Stromal cell of bone marrow (primary cell): ENCODE data around the gene DCAF6.
"Not testable (repeated sequence)": the region's sequence is repeated elsewhere in the genome, so short reads cannot be mapped to it uniquely, and the experiment has no call there.

Experiments used
- DNase-seq: peaks from one replicate; pipeline ENCODE4 v3.0.0-alpha.2; 2012; ENCODE audit warnings: low read depth

DCAF6 gene, protein sequence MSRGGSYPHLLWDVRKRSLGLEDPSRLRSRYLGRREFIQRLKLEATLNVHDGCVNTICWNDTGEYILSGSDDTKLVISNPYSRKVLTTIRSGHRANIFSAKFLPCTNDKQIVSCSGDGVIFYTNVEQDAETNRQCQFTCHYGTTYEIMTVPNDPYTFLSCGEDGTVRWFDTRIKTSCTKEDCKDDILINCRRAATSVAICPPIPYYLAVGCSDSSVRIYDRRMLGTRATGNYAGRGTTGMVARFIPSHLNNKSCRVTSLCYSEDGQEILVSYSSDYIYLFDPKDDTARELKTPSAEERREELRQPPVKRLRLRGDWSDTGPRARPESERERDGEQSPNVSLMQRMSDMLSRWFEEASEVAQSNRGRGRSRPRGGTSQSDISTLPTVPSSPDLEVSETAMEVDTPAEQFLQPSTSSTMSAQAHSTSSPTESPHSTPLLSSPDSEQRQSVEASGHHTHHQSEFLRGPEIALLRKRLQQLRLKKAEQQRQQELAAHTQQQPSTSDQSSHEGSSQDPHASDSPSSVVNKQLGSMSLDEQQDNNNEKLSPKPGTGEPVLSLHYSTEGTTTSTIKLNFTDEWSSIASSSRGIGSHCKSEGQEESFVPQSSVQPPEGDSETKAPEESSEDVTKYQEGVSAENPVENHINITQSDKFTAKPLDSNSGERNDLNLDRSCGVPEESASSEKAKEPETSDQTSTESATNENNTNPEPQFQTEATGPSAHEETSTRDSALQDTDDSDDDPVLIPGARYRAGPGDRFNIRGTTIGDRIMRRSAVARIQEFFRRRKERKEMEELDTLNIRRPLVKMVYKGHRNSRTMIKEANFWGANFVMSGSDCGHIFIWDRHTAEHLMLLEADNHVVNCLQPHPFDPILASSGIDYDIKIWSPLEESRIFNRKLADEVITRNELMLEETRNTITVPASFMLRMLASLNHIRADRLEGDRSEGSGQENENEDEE

DNA sequence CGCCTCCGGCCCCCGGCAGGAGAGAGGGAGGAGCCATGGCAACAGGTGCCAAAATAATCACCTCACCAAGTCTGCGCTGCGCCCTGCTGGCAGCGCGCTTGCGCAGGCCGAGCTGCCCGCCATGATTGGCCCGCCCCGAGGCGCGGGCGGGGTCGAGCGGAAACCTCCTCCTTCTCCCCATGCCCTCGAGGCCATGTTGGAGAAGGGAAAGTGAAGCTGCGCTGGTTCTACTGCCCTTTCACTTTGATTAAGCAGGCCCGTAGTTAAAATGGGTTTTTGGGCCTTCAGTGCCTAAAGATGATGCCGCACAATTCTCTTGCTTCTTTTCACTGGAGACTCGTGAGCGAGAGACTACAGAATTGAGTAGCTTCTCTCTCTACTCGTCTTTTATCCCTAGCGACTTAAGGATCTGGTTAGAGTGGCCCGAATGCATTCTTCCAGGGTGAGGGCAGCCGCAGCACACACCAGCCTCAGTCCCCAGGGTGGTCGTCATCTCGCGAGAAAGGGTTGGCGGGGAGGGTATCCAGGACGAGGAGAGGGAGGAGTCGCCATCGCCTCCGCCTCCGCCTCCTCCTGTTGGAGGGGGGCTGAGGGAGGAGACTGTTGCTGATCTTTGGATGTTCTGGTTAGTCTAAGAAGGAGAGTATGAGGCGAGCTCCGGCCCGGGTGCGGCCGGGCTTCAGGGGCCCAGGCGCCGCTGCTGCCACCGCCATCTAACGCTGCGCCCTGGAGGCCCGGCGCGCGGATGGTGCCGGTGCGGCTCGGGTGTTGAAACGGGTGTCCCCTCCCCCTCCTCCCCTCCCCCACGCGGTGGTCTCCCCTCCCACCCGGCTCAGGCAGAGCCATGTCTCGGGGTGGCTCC, at the start of gene DCAF6:
Gene DCAF6 (plus strand): TSS at position 616 of the 862 bp plus-strand sequence. CDS start 229 bp downstream, at position 845.
- DNase-seq: peak; percentile 97

DNA sequence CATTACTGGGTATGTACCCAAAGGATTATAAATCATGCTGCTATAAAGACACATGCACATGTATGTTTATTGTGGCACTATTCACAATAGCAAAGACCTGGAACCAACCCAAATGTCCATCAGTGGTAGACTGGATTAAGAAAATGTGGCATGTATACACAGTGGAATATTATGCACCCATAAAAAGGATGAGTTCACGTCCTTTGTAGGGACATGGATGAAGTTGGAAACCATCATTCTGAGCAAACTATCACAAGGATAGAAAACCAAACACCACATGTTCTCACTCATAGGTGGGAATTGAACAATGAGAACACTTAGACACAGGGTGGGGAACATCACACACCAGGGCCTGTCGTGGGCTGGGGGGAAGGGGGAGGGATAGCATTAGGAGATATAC, 49.3 kb upstream of the DCAF6 start:
- DNase-seq: not testable (repeated sequence)

DNA sequence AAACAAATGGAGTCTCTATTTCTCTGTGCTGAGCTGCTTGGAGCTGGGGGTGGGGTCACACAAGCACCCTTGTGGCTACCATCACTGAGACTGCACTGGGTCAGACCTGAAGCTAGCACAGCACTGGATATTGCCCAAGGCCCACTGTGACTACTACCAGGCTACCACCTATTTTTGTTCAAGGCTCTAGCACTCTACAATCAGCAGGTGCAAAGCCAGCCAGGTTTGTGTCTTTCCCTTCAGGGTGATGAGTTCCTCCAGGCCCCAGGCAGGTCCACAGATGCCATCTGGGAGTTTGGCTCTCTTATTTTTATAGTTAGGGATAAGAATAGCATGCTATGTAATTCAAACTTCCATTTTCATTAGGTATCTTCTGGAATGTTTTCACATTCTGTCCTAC, 46.1 kb upstream of the DCAF6 start:
- no peak for DNase-seq

DNA sequence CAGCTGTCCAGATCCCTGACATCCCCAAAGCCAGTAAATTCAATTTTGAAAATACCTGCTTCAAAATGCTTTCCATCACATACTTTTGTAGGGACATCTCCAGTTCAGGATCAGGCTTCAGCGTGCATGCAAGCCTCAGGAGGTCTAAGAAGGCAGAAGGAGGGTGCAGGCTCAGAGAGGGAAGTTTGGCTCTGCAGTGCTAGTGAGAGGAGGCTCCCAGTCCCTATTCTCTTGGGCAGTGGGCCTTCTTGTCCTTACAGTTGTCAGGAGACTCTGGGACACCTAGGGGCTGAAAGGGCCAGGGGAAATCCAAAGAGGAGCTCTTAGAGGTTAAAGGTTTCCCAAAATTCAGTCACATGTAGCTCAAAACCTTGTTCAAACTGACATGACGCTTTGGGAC, 42.7 kb upstream of the DCAF6 start:
- DNase-seq: no peak

DNA sequence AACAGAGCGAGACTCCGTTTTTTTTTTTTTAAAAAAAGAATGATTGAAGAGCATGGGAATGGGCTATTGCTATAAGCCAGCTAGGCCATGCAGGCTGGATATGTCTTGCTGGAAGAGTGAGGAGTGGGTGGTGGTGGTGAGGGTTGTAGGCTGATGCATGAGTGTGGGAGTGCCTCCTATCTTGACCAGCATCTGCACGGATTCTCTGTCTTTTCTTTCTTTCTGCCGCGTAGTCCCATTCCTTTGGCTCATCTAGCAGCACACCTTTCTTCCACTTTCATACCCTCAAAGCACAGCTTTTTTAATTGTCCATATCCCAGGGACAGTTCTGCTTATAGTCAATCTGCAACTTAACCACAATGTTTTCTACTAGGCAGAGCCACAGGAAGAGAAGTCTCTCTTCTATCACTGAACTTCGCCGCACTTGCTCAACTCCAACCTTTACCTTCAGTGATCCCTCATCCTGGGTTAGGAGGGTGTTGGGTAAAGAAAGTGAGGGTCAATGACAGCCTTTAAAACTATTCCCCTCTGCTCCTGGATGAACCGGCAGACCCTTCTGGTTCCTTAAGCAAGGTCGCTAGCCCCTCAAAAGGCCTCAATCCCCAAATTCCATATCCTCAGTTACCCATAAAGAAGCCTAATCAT, 37.8 kb upstream of the DCAF6 start:
- DNase-seq: no peak

DNA sequence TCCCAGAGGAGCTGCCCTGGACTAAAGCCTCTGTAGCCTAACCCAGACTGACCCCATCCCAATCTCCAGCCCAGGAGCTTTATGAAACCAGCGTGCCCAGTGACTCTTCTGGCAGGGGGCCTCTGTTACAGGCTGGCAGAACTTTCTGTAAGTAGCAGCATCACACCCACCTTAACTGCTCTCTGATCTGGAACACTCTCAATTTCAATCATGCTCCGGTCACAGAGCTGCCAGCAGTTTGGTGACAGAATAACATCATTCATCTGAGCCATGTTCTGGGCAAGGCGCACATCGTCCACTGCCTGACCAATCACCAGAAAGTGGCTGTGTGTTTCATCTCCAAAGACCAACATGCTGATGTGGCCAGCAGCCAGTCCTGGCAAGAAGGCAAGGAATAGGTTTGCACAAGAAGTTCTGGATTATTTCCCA, 37.2 kb upstream of the DCAF6 start:
- DNase-seq: peak; percentile 65

DNA sequence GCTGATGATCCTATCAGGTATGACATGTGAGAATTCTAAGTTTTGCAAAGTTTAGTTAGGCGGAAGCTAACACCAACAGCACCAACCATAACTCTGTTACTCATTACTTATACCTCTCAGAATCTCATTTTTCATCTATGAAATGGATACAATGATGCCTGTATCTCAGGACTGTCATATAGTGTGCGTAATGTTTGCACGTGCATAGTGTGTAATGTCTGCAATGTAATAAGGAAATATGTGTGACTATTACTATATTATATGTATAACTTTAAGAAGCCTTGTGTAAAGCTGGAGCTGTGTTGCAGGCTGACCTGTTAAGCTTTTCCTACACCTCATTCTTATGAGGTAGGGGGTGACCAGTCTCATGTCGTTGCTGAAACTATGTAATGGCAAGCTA, 35.6 kb upstream of the DCAF6 start:
- no peak for DNase-seq

DNA sequence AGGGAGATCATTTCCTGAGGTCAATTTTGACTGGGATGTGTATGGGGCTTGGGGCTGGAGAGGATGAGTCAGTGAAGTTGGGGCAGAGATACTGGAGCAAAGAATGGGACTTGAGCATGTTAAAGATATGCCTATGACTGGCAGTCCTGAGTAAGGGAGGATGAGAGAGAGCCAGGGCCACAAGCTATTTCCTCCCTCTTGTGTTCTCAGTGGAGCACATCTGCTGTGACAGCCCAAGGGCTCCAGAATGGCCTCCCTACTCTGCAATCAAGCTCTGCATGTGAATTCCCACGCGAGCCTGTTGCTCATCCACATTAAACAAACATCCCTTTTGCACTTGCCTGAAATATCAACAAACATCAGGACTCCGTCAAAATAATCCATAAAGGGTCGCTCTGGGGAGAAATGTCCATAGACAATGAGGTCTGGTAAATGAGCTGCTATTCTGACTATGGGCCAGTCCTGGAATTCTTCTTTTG, 31.8 kb upstream of the DCAF6 start:
- DNase-seq: peak; percentile 29

DNA sequence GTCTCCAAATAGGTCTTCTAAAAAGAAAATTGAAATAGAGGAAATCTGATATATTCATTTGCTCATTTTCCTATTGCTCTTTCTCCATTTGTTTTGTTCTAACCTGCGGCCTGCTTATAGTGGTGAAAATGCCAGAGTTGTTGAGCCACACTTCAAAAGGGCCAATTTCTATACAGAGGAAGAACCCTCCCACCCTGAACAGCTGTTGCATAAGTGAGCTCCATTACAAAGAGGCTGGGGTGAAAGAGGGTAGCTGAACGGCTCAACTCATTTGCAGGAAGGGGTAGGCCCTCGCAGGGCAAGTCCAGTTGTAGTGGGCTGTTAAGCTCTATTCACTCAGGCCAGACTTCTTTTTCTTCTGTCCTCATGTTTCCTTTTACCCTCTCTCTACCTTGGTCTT, 31.3 kb upstream of the DCAF6 start:
- DNase-seq: no peak

DNA sequence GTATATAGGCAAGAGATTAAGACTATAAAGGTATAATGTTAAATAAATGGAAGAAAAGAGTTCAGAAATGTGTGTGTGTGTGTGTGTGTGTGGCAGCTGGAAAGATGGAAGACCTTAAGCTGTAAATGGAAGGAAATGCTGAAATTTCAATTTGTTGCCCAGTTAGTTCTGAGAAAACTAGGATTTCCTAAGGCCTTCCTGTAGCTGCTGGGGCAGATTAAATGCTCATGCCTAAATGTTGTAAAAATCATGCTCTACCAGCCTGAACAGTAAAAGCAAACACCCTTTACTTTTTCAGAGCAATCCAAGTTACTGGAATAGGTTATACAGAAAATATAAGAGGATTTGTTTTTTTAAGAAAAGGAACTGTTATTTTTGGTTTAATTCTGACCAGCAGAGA, 30.8 kb upstream of the DCAF6 start:
- DNase-seq: no peak

DNA sequence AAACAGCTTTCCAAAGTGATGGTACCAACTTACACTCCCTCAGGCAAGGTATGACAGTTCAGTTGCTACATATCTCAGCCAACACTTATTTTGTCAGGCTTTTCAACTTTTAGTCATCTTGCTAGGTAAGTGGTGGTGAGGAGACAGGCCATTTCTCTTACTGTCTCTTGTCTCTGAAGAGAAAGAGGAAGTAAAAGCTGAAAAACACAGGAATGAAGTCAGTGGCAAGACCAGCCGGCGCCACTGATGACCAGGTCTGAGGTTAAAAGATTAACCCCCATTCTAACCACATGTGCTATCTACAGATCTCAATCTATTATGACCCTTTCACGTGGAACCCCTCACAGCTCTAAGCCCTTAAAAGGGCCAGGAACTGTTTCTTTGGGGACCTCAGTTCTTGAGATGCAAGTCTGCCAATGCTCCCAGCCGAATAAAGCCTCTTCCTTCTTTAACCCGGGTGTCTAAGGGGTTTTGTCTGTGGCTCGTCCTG, 26.7 kb upstream of the DCAF6 start:
- DNase-seq: no peak

DNA sequence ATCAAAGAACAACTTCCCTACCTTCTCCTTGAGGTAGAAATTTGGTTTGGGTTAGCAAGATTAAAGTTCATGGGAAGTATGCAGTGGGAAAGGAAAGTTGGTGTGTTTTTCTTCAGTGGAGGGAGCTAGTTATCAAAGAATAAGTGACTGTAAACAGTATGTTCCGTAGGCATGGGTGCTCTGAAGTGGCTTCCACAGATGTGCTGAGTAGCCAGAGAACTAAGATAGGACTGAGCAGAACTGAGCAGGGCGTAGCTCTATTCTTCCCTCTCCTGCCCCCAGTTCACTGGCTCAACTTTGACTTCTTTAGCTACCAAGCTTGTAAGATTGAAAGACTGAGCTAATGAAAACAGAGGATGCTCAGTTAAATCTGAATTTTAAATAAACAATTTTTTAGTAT, 26.0 kb upstream of the DCAF6 start:
- no peak for DNase-seq

DNA sequence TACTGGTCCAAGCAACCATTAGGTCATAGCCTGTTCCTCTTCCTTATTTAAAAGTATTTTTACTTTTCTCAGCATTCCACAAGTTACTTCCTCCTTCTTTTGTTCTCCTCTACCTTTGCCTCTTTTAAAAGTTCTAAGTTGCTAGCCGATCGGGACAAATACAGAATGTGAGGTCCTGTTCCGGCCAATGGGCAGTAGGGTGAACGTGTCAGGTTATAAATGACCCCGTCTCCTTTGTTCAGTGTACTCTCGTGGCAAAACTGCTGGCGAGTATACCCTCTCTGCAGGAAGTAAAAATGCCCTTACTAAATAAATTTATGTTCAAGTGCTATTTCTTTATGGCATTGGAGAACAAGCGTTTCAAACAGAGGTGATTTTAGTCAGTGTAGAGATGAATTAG, 25.1 kb upstream of the DCAF6 start:
- DNase-seq: no peak

DNA sequence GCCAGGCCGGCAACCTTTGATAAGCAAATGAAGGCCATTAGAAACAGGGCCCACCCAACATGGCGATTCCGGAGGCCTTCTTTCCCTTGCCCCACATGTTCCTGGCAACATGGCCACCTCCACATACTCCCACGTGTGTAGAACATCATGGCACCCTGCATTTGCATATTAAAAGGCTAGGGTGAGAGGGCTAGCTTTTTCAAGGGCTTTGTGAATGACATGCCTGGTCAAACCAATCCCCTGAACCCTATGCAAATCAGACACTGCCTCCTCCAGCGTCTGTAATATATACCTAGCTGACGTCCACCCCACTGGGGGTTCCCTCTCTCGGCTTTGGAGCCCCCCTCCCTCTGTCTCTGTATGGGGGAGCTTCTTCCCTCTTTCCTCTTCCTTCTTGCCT, 24.2 kb upstream of the DCAF6 start:
- DNase-seq: no peak

DNA sequence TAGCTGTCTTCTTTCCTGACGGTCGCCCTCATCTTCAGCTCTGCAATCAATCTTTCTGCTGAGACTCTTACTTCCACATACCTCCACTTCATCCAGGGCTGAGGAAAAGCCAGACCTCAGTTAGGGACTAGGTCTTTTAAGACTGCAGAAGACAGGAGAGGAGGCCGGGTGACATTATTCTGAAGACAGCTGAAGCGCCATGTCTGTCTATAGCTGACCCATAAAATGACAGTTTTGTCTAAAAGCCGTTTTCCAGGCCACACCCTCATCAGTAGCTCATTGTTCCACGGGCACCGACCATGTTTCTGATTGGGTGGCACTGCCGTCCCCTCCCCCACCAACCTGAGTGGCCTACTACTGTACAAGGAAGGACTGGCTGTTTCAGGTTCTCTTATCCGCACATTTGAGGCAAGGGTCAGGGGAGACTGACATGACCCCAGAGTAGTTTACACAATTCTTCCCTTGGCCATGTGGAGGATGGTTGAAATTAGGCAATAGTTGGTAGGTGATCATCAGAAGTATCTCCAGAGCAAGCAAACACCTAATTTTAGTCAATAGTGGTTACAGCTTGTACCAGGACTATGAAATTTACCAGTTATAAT, 22.5 kb upstream of the DCAF6 start, which contains the start of gene ADCY10:
Gene ADCY10 (minus strand): TSS at position 240 of the 602 bp plus-strand sequence. CDS start 8,994 bp downstream, outside the sequence.
- DNase-seq: no peak

DNA sequence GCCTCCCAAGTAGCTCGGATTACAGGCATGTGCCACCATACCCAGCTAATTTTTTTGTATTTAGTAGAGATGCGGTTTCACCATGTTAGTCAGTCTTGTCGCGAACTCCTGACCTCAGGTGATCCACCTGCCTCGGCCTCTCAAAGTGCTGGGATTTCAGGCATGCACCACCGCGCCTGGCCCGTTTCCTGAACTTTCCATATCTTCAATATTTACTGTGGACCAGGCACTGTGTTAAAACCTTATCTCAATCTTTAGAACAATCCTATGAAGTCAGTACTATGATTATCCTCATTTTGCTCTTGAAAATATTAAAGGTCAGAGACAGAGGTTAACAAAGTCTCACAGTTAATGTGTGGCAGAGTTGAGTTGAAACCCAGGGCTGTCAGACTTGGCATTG, 20.9 kb upstream of the DCAF6 start:
- DNase-seq: no peak

DNA sequence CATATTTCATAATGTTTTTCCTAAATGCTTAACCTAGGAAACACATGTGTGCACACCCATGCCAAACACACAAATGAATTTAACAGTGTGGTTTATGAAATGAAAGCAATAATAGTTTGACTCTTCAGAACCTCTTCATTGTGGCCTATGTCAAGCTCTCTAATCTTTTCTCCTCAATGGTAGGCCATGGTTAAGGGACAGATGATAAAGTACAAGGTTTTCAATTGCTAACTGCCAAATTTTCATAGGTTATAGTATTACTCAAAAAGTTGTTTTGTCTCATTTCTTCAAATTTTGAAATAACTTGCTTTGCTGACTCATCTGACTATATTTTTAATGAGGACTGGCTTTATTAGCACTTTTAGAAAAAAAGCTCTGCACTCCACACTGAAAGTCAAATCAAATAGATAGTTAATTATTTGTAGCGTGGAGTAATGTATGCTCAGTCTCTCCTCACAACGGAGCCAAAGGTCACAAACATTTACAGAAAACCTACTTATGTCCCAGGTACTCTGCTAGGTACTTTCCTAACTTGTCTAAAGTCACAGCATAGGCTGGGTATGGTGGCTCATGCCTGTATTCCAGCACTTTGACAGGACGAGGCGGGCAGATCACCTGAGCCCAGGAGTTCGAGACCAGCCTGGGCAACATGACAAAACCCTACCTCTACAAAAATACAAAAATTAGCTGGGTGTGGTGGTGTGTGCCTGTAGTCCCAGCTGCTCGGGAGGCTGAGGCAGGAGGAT, 19.5 kb upstream of the DCAF6 start:
- DNase-seq: no peak

DNA sequence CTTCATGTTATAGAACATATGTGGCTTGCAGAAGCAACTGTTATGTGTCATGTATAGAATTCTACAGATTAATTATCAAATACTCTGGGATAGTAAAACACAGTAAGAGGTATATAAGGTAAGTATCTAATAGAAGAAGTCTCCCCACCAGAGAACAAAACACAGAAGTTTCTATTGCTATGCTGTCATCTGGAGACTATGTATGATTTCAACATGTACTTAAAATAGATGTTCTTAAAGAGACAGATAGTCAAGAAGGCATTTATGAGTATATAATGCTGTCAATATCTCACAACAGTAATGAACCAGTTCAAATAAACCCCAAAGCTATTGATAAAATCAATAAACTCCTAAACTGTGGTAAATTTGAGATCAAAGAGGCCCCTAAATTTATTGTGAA, 14.5 kb upstream of the DCAF6 start:
- no peak for DNase-seq

DNA sequence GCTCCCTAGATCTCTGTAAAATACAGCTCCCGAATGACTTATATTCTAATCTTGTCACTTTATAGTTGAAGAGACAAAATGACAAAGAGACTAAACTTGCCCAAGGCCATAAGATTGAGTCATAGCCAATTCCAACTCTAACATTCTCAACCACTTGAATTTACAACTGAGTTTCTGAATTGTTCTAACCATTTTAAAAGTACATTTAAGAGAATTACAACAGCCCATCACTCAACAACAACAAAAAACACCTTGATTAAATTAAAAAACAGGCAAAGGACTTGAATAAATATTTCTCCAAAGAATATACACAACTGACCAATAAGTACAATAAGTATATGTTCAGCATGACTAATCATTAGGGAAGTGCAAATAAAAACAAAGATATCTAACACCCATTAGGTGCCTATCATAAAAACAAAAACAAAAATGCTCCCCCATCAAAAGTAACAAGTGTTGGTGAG, 13.8 kb upstream of the DCAF6 start:
- no peak for DNase-seq
